Measurements from ENCODE around the gene OTOG. TPM values are rescaled to one million over a fixed set of nuclear protein-coding genes. Genes with fewer than 3 reads are reported as not detected.

Gene OTOG
- total RNA-seq, 1 donor: not detected

- H3K4me3 ChIP-seq (ENCODE audit: low read depth, low read length): no peak overlapping the region
- TF ChIP-seq CTCF (IDR thresholded peaks at IDR 0.05; ENCODE audit: insufficient read depth, low read depth, low read length): no peak
- DNase-seq (ENCODE audit: low read depth): no peak
Observed at GRCh38 chr11:17525570-17525969, 21.5 kb upstream of the OTOG start.

- DNase-seq (ENCODE audit: low read depth): no peak
- TF ChIP-seq CTCF (IDR thresholded peaks at IDR 0.05; ENCODE audit: insufficient read depth, low read depth, low read length): no peak
Observed at GRCh38 chr11:17526326-17526725, 20.7 kb upstream of the OTOG start.

GRCh38 chr11:17526931-17527627 lies 20.0 kb upstream of the OTOG start:
- H3K4me3 ChIP-seq (ENCODE audit: low read depth, low read length): no peak overlapping the region
- TF ChIP-seq CTCF (IDR thresholded peaks at IDR 0.05; ENCODE audit: insufficient read depth, low read depth, low read length): no peak
- no peak for DNase-seq (ENCODE audit: low read depth)

More at GRCh38 chr11:17526326-17526725, 20.7 kb upstream of the OTOG start:
- no peak overlapping the region for H3K4me3 ChIP-seq (ENCODE audit: low read depth, low read length)

GRCh38 chr11:17527628-17527995 lies 19.4 kb upstream of the OTOG start:
- no peak for DNase-seq (ENCODE audit: low read depth)
- no peak overlapping the region for H3K4me3 ChIP-seq (ENCODE audit: low read depth, low read length)
- no peak for TF ChIP-seq CTCF (IDR thresholded peaks at IDR 0.05; ENCODE audit: insufficient read depth, low read depth, low read length)

GRCh38 chr11:17528181-17528691 lies 18.8 kb upstream of the OTOG start:
- TF ChIP-seq CTCF (IDR thresholded peaks at IDR 0.05; ENCODE audit: insufficient read depth, low read depth, low read length): peak; percentile 69
- peak; percentile 33 for DNase-seq (ENCODE audit: low read depth)
- no peak overlapping the region for H3K4me3 ChIP-seq (ENCODE audit: low read depth, low read length)

- TF ChIP-seq CTCF (IDR thresholded peaks at IDR 0.05; ENCODE audit: insufficient read depth, low read depth, low read length): no peak
- no peak for DNase-seq (ENCODE audit: low read depth)
- no peak overlapping the region for H3K4me3 ChIP-seq (ENCODE audit: low read depth, low read length)
Observed at GRCh38 chr11:17528906-17529843, 17.9 kb upstream of the OTOG start.

Data from fibroblast of villous mesenchyme (primary cell).